HepG2 (cell line): ENCODE results near the gene PGGT1B. TPM values are rescaled to one million over a fixed set of nuclear protein-coding genes. Genes with fewer than 3 reads are reported as not detected.

Source experiments
- CBX1 ChIP-seq: IDR thresholded peaks from one replicate; pipeline ENCODE4 v1.6.1; 2016; ENCODE audit warnings: antibody characterized with exemption, low read depth
- FLYWCH1 ChIP-seq: sonication (generic); formaldehyde crosslinking; IDR thresholded peaks from 2 replicates; pipeline ENCODE4 v1.8.1; 2023; ENCODE audit warnings: mild to moderate bottlenecking, missing genetic modification reagents
- GMEB2 ChIP-seq: IDR thresholded peaks from 2 replicates; pipeline ENCODE4 v1.6.1; 2016; ENCODE audit warnings: missing biosample characterization, missing genetic modification reagents, low read depth
- HMGXB4 ChIP-seq, 2 experiments: sonication (generic) in 1 of 2; formaldehyde crosslinking in 1 of 2; IDR thresholded peaks; 2 replicates each; pipeline versions ENCODE4 v1.4.0 to v1.6.1; 2018 to 2020; ENCODE audit warnings: missing genetic modification reagents in 2 of 2, borderline replicate concordance in 1 of 2, low read depth in 1 of 2, mild to moderate bottlenecking in 1 of 2, missing biosample characterization in 1 of 2
- HNRNPL ChIP-seq: fragments of 200-400 bp; formaldehyde crosslinking; IDR thresholded peaks from 2 replicates; pipeline ENCODE4 v1.6.1; 2017; ENCODE audit warnings: mild to moderate bottlenecking, low read depth, low read length
- HOXA5 ChIP-seq: sonication (generic); formaldehyde crosslinking; IDR thresholded peaks from 2 replicates; pipeline ENCODE4 v1.4.0; 2020; ENCODE audit warnings: missing genetic modification reagents
- KLF12 ChIP-seq: sonication (generic); formaldehyde crosslinking; IDR thresholded peaks from 2 replicates; pipeline ENCODE4 v1.4.0; 2020; ENCODE audit warnings: missing genetic modification reagents, borderline replicate concordance
- KLF15 ChIP-seq: sonication (generic); formaldehyde crosslinking; IDR thresholded peaks from 2 replicates; pipeline ENCODE4 v1.8.1; 2023; ENCODE audit warnings: borderline replicate concordance, mild to moderate bottlenecking, inconsistent platforms, missing genetic modification reagents, mixed read lengths
- MEIS2 ChIP-seq: sonication (generic); formaldehyde crosslinking; IDR thresholded peaks from 2 replicates; pipeline ENCODE4 v1.9.0; 2021; ENCODE audit warnings: mild to moderate bottlenecking, missing genetic modification reagents
- NPAS2 ChIP-seq: sonication (generic); formaldehyde crosslinking; IDR thresholded peaks from 2 replicates; pipeline ENCODE4 v1.8.0; 2022; ENCODE audit warnings: mild to moderate bottlenecking, missing genetic modification reagents, borderline replicate concordance
- PPARG ChIP-seq: conservative IDR thresholded peaks from 2 replicates; pipeline ENCODE4 v1.6.1; 2016; ENCODE audit warnings: missing biosample characterization, missing genetic modification reagents
- PREB ChIP-seq: sonication (generic); formaldehyde crosslinking; IDR thresholded peaks from 2 replicates; pipeline ENCODE4 v1.4.0; 2020; ENCODE audit warnings: missing genetic modification reagents
- RFX3 ChIP-seq: IDR thresholded peaks from 2 replicates; pipeline ENCODE4 v1.6.1; 2016; ENCODE audit warnings: missing biosample characterization, missing genetic modification reagents
- SIX4 ChIP-seq: sonication (generic); formaldehyde crosslinking; IDR thresholded peaks from 2 replicates; pipeline ENCODE4 v1.4.0; 2020; ENCODE audit warnings: missing genetic modification reagents
- SRY ChIP-seq: sonication (generic); formaldehyde crosslinking; IDR thresholded peaks from 2 replicates; pipeline ENCODE4 v1.8.0; 2022; ENCODE audit warnings: mild to moderate bottlenecking, missing genetic modification reagents
- TFDP1 ChIP-seq: IDR thresholded peaks from 2 replicates; pipeline ENCODE4 v1.6.1; 2016; ENCODE audit warnings: missing compliant biosample characterization, missing genetic modification reagents, borderline replicate concordance
- TFE3 ChIP-seq: IDR thresholded peaks from 2 replicates; pipeline ENCODE4 v1.6.1; 2016
- TOPORS ChIP-seq: sonication (generic); formaldehyde crosslinking; IDR thresholded peaks from 2 replicates; pipeline ENCODE4 v1.8.0; 2023; ENCODE audit warnings: mild to moderate bottlenecking, missing genetic modification reagents
- ZKSCAN1 ChIP-seq: fragments of 150-350 bp; IDR thresholded peaks from 2 replicates; pipeline ENCODE4 v1.6.1; 2014; ENCODE audit warnings: low read length
- ZNF207 ChIP-seq: fragments of 450-650 bp; IDR thresholded peaks from 2 replicates; pipeline ENCODE4 v1.6.1; 2016; ENCODE audit warnings: antibody characterized with exemption, borderline replicate concordance
- ZNF253 ChIP-seq: sonication (generic); formaldehyde crosslinking; IDR thresholded peaks from 2 replicates; pipeline ENCODE4 v1.8.0; 2022; ENCODE audit warnings: mild to moderate bottlenecking, missing genetic modification reagents, borderline replicate concordance
- ZNF562 ChIP-seq: sonication (generic); formaldehyde crosslinking; IDR thresholded peaks from 2 replicates; pipeline ENCODE4 v1.8.0; 2022; ENCODE audit warnings: missing genetic modification reagents, borderline replicate concordance
- ZNF570 ChIP-seq: sonication (generic); formaldehyde crosslinking; IDR thresholded peaks from 2 replicates; pipeline ENCODE4 v1.4.0; 2020; ENCODE audit warnings: mild to moderate bottlenecking, missing genetic modification reagents, borderline replicate concordance
- ZSCAN21 ChIP-seq: sonication (generic); formaldehyde crosslinking; IDR thresholded peaks from 2 replicates; pipeline ENCODE4 v1.8.0; 2022; ENCODE audit warnings: mild to moderate bottlenecking, missing genetic modification reagents, moderate library complexity, borderline replicate concordance
- polyA plus RNA-seq, 8 experiments: library from polyadenylated mRNA; depleted of rRNA in 3 of 8; stranded (reverse) in 7 of 8; unstranded in 1 of 8; fragments of >200 nt; fragmentation: Illumina TruSeq in 4 of 8; extraction: Trizol in 4 of 8; gene quantifications; 2 replicates each; pipeline versions ENCODE4 v1.2.1 to v1.2.3, GENCODE V29; 2011 to 2016; ENCODE audit warnings: low read depth in 4 of 8, missing spikeins in 1 of 8, mixed read lengths in 1 of 8; ENCODE audit not compliant: insufficient read depth in 1 of 8
- total RNA-seq, 5 experiments: library from RNA; depleted of rRNA; stranded (reverse); fragments of >200 nt; fragmentation: Illumina TruSeq; extraction: Trizol; gene quantifications; 2 replicates each; pipeline ENCODE4 v1.2.3, GENCODE V29; 2016; ENCODE audit warnings: low read depth in 1 of 5

The PGGT1B gene
- total and polyA plus RNA-seq, 2 of the 13 experiments (the other 11 are each of a cell fraction or from before 2014, with no cell fraction given) = 2.4 to 42.7 TPM

- TF ChIP-seq HMGXB4 (CRISPR knock-in tag; IDR thresholded peaks at IDR 0.05; ENCODE audit: borderline replicate concordance in 1 of 2, low read depth in 1 of 2) = peak in 1 of 2 experiments; percentile 68; a peak in 2 of 4 replicates
- TF ChIP-seq HNRNPL = no peak
- no peak for TF ChIP-seq CBX1
- TF ChIP-seq ZSCAN21 (CRISPR knock-in tag) = no peak
- peak; percentile 92; the same call in 1 of the 2 replicates for TF ChIP-seq KLF12 (CRISPR knock-in tag)
- no peak for TF ChIP-seq ZNF253 (CRISPR knock-in tag)
- TF ChIP-seq GMEB2 (CRISPR knock-in tag) = no peak
- no peak for TF ChIP-seq ZNF562 (CRISPR knock-in tag)
- TF ChIP-seq FLYWCH1 (CRISPR knock-in tag) = no peak
- TF ChIP-seq MEIS2 (CRISPR knock-in tag) = no peak
- TF ChIP-seq ZKSCAN1 = no peak
- TF ChIP-seq PPARG = no peak
- peak; percentile 54; the same call in 1 of the 2 replicates for TF ChIP-seq TFDP1 (CRISPR knock-in tag)
- no peak for TF ChIP-seq KLF15 (CRISPR knock-in tag)
- no peak for TF ChIP-seq PREB (CRISPR knock-in tag)
- TF ChIP-seq TFE3 (CRISPR knock-in tag) = no peak
- peak; percentile 90; the same call in 1 of the 2 replicates for TF ChIP-seq TOPORS
- TF ChIP-seq NPAS2 (CRISPR knock-in tag) = no peak
- TF ChIP-seq ZNF207 = no peak
- peak; percentile 92 for TF ChIP-seq RFX3
- no peak for TF ChIP-seq HOXA5 (CRISPR knock-in tag)
- TF ChIP-seq ZNF570 (CRISPR knock-in tag) = no peak
- TF ChIP-seq SIX4 (CRISPR knock-in tag) = no peak
- TF ChIP-seq SRY (CRISPR knock-in tag) = peak; percentile 64
These were observed 93.1 kb downstream of the PGGT1B start, which contains the start of gene TRIM36 (continued) for GRCh38 chr5:115169487-115170133.
